Coronary artery (tissue), 2 donors: ENCODE results near the gene TPGS2.

ENCODE experiments used
- DNase-seq: peaks from one replicate; pipeline ENCODE4 v3.0.0-alpha.2; 2017; ENCODE audit warnings: low spot score
- H3K27ac ChIP-seq, 2 donors: fragments of 200-600 bp; sonication (generic); one replicate each; pipeline ENCODE4 v1.5.1; 2016 to 2019
- H3K4me3 ChIP-seq: fragments of 200-600 bp; sonication (generic); 2 replicates; pipeline ENCODE4 v1.5.1; 2016; ENCODE audit warnings: mild to moderate bottlenecking, moderate library complexity
- TF ChIP-seq, protein P1 (sequence below): fragments of 200-600 bp; sonication (generic); IDR thresholded peaks from one replicate; pipeline ENCODE4 v1.5.1; 2019; ENCODE audit warnings: antibody characterized with exemption

TPGS2 gene

DNA sequence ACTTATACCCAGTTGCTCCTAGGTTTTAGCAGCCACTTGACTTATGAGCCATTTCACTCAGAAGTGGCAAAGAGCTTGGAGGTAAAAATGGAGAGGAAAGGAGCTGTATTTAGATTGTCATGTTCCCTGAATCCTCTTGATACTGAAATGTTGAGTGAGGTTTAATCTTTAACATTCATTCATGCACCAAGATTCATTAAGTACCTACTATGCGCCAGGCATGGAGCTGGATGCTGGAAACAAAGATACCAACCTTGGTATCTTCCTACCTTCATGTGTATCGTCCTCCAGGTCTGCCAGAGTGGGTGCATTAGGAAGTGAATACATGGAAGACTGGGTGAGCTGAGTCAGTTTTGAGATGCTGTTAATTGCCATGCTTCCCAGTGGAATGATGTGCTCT lies 23.7 kb downstream of the TPGS2 start:
- no peak for DNase-seq
- Histone ChIP-seq H3K27ac (no peak overlapping the region), H3K4me3 (no peak overlapping the region)
- TF ChIP-seq, protein P1, sequence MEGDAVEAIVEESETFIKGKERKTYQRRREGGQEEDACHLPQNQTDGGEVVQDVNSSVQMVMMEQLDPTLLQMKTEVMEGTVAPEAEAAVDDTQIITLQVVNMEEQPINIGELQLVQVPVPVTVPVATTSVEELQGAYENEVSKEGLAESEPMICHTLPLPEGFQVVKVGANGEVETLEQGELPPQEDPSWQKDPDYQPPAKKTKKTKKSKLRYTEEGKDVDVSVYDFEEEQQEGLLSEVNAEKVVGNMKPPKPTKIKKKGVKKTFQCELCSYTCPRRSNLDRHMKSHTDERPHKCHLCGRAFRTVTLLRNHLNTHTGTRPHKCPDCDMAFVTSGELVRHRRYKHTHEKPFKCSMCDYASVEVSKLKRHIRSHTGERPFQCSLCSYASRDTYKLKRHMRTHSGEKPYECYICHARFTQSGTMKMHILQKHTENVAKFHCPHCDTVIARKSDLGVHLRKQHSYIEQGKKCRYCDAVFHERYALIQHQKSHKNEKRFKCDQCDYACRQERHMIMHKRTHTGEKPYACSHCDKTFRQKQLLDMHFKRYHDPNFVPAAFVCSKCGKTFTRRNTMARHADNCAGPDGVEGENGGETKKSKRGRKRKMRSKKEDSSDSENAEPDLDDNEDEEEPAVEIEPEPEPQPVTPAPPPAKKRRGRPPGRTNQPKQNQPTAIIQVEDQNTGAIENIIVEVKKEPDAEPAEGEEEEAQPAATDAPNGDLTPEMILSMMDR = no peak

GRCh38 chr18:36798738-36799473 lies 29.9 kb downstream of the TPGS2 start:
- Histone ChIP-seq H3K4me3 (no peak overlapping the region), H3K27ac (no peak overlapping the region)
- TF ChIP-seq, protein P1 = no peak
- DNase-seq = no peak

DNA sequence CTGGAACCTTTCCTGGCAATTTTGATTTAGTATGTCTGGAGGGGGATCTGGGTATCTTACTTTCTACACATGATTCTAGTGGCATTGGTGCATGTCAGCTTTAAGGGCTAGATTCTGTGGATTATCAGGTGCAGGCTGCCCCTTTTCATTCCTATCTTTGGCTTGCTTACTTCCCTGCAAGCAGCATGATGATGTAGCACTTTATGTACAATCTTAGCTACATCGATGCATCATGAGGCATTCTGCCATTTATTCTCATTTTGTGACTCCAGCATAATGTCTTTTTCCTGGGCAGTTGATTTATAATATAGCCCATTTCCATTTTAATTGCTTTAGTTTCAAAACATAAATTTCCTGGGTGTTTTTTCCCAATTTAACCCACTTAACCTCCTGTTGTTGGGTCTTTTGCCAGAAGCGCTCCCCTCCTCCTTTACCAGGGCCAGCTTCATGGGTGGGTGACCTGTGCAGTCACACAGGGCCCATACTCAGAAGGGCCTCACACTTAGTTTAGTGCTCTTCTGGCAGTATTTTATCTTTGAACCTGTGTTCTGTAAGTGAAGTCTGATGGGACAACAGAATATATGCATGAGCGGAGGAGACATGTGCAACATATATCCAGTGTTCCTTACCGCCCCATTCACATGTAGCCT lies 36.0 kb downstream of the TPGS2 start:
- TF ChIP-seq, protein P1 = no peak
- no peak for DNase-seq
- no peak overlapping the region for H3K27ac ChIP-seq

GRCh38 chr18:36786686-36787085 lies 42.1 kb downstream of the TPGS2 start:
- H3K27ac ChIP-seq = peak overlapping the region; percentile 48 to 81
- TF ChIP-seq, protein P1 = no peak
- peak overlapping the region; percentile 25 for H3K4me3 ChIP-seq
- no peak for DNase-seq

More for the DNA sequence above, 36.0 kb downstream of the TPGS2 start:
- no peak overlapping the region for H3K4me3 ChIP-seq

DNA sequence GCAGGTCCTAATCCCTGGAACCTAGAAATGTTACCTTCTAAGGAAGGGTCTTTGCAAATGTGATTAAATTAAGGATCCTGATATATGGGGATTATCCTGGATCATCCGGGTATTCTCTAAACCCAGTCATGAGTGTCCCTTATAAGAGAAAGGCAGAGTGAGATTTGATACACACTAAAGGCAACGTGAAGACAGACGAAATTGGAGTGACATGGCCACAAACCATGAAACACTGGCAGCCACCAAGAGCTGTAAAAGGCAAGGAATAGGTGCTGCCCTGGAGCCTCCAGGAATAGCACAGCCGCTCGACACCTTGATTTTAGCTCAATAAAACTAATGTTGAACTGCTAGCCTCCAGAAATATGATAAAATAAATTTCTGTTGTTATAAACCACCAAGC lies 45.0 kb downstream of the TPGS2 start:
- no peak for DNase-seq
- TF ChIP-seq, protein P1 = no peak
- H3K4me3 ChIP-seq = no peak overlapping the region
- no peak overlapping the region for H3K27ac ChIP-seq

- TF ChIP-seq, protein P1 = no peak
- Histone ChIP-seq H3K4me3 (no peak overlapping the region), H3K27ac (no peak overlapping the region)
- DNase-seq = no peak
Measured at GRCh38 chr18:36782710-36783109, 46.1 kb downstream of the TPGS2 start.

DNA sequence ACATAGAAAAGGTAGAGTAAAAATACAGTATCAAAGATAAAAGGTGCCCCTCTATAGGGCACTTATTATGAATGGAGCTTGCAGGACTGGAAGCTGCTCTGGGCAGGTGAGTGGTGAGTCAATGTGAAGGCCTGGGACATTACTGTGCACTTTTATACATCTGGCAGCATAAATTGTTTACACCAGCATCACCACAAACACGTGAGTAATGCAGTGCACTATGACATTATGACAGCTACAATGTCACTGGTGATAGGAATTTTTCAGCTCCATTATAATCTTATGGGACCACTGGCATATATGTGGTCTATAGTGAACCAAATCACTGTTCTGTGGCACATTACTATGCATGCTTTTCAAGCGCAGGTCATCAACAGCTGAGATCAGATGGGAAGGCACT lies 48.1 kb downstream of the TPGS2 start:
- H3K4me3 ChIP-seq = no peak overlapping the region
- TF ChIP-seq, protein P1 = no peak
- no peak for DNase-seq
- no peak overlapping the region for H3K27ac ChIP-seq
